Measurements from ENCODE around the gene ANKMY2.
A peak's percentile ranks its signal among the peaks of the same experiment; 100 is the strongest.
"Not testable (repeated sequence)": the region's sequence is repeated elsewhere in the genome, so short reads cannot be mapped to it uniquely, and the experiment has no call there.

The ANKMY2 gene

GRCh38 chr7:16616542-16616941, 29.0 kb downstream of the ANKMY2 start:
- no peak for DNase-seq

- DNase-seq, result no peak
Observed at GRCh38 chr7:16616122-16616521, 29.4 kb downstream of the ANKMY2 start.

GRCh38 chr7:16615228-16615627, 30.3 kb downstream of the ANKMY2 start:
- DNase-seq, result no peak

- DNase-seq, result no peak
Observed at GRCh38 chr7:16611711-16612110, 33.8 kb downstream of the ANKMY2 start.

- no peak for DNase-seq
Observed at GRCh38 chr7:16609842-16610450, 35.6 kb downstream of the ANKMY2 start.

GRCh38 chr7:16606704-16607103, 38.9 kb downstream of the ANKMY2 start:
- DNase-seq, result no peak

GRCh38 chr7:16604054-16604453, 41.5 kb downstream of the ANKMY2 start:
- no peak for DNase-seq

GRCh38 chr7:16603633-16604032, 41.9 kb downstream of the ANKMY2 start:
- DNase-seq, result no peak

GRCh38 chr7:16599860-16600259, 45.7 kb downstream of the ANKMY2 start:
- peak; percentile 17 for DNase-seq

GRCh38 chr7:16598015-16598414, 47.5 kb downstream of the ANKMY2 start:
- DNase-seq, result no peak

GRCh38 chr7:16595596-16595995, 50.0 kb downstream of the ANKMY2 start:
- not testable (repeated sequence) for DNase-seq

GRCh38 chr7:16594676-16595075, 50.9 kb downstream of the ANKMY2 start:
- DNase-seq, result no peak

GRCh38 chr7:16594061-16594460, 51.5 kb downstream of the ANKMY2 start:
- DNase-seq, result no peak

GRCh38 chr7:16592395-16592794, 53.2 kb downstream of the ANKMY2 start:
- DNase-seq, result no peak

GRCh38 chr7:16590424-16590823, 55.1 kb downstream of the ANKMY2 start:
- DNase-seq, result no peak

GRCh38 chr7:16589881-16590280, 55.7 kb downstream of the ANKMY2 start:
- DNase-seq, result no peak

- no peak for DNase-seq
Observed at GRCh38 chr7:16587790-16588189, 57.8 kb downstream of the ANKMY2 start.

GRCh38 chr7:16587129-16587528, 58.4 kb downstream of the ANKMY2 start:
- no peak for DNase-seq

GRCh38 chr7:16586081-16586874, 59.3 kb downstream of the ANKMY2 start:
- no peak for DNase-seq

- DNase-seq, result no peak
Observed at GRCh38 chr7:16585540-16585939, 60.0 kb downstream of the ANKMY2 start.

- DNase-seq, result no peak
Observed at GRCh38 chr7:16583834-16584233, 61.7 kb downstream of the ANKMY2 start.

- DNase-seq, result no peak
Observed at GRCh38 chr7:16581286-16581685, 64.3 kb downstream of the ANKMY2 start.

- no peak for DNase-seq
Observed at GRCh38 chr7:16579216-16579615, 66.3 kb downstream of the ANKMY2 start.

- no peak for DNase-seq
Observed at GRCh38 chr7:16571941-16572340, 73.6 kb downstream of the ANKMY2 start.

Measured in NCI-H1417 treated with DMSO at 0.1 percent for 48 hours (cell line).